ENCODE data around the gene CMSS1. TPM values are rescaled to one million over a fixed set of nuclear protein-coding genes. Genes with fewer than 3 reads are reported as not detected.

CMSS1 gene
- total RNA-seq, 1 experiment from 2014 or later: 70.6 TPM

- TF ChIP-seq ZNF281 (CRISPR knock-in tag; IDR thresholded peaks at IDR 0.05) (no peak), AFF4 (CRISPR knock-in tag; IDR thresholded peaks at IDR 0.05; ENCODE audit: borderline replicate concordance) (no peak)
Measured at GRCh38 chr3:100083209-100083608, 265.5 kb downstream of the CMSS1 start (continued).

GRCh38 chr3:100084100-100084806 lies 266.6 kb downstream of the CMSS1 start:
- no peaks in the 10 kb centered on the region for H3K27me3 Mint-ChIP-seq (ENCODE audit: low read depth)
- ATAC-seq (no peak), DNase-seq (ENCODE audit: low spot score) (no peak)
- H3K9me3 Mint-ChIP-seq: no peaks in the 10 kb centered on the region
- H3K36me3 Mint-ChIP-seq: no peaks in the 10 kb centered on the region
- ChIA-PET POLR2A (no interaction called here), CTCF (interaction anchor here (2.4 kb wide), 1 partner anchor 170 kb away, joined by 7 read pairs; no protein-coding TSS in a partner anchor)
- H3K4me3 Mint-ChIP-seq: no peak overlapping the region
- H3K4me1 Mint-ChIP-seq: peaks cover 30% of the 10 kb centered on the region
- no peak overlapping the region for H3K27ac Mint-ChIP-seq
- no peak for TF ChIP-seq E2F1 (CRISPR knock-in tag; IDR thresholded peaks at IDR 0.05)
- no peak for TF ChIP-seq TEAD4 (CRISPR knock-in tag; IDR thresholded peaks at IDR 0.05)
- no peak for TF ChIP-seq ATF2 (CRISPR knock-in tag; IDR thresholded peaks at IDR 0.05; ENCODE audit: borderline replicate concordance, low read depth)
- no peak for TF ChIP-seq ERG (CRISPR knock-in tag; IDR thresholded peaks at IDR 0.05)
- TF ChIP-seq SMAD3 (CRISPR knock-in tag; IDR thresholded peaks at IDR 0.05; ENCODE audit: borderline replicate concordance): no peak
- TF ChIP-seq ZSCAN18 (CRISPR knock-in tag; IDR thresholded peaks at IDR 0.05): no peak
- no peak for TF ChIP-seq GABPB1 (CRISPR knock-in tag; IDR thresholded peaks at IDR 0.05)
- no peak for TF ChIP-seq ZNF671 (CRISPR knock-in tag; IDR thresholded peaks at IDR 0.05)
- TF ChIP-seq SOX15 (CRISPR knock-in tag; IDR thresholded peaks at IDR 0.05): no peak
- no peak for TF ChIP-seq ZNF423 (CRISPR knock-in tag; IDR thresholded peaks at IDR 0.05)
- TF ChIP-seq ZBTB21 (CRISPR knock-in tag; IDR thresholded peaks at IDR 0.05; ENCODE audit: borderline replicate concordance): no peak
- TF ChIP-seq FOXK1 (CRISPR knock-in tag; IDR thresholded peaks at IDR 0.05): no peak
- no peak for TF ChIP-seq ZNF232 (CRISPR knock-in tag; IDR thresholded peaks at IDR 0.05)
- TF ChIP-seq E2F5 (CRISPR knock-in tag; IDR thresholded peaks at IDR 0.05): no peak
